DOHH2 (cell line): Measurements from ENCODE around the gene EIF5A2.

Source experiments
- H3F3A ChIP-seq: fragments of 200-600 bp; sonication (generic), shearing (Covaris generic); 2 replicates; pipeline ENCODE4 v1.6.0; 2016; ENCODE audit warnings: antibody characterized with exemption, mild to moderate bottlenecking; ENCODE audit not compliant: control insufficient read depth, insufficient read depth
- H3K27ac ChIP-seq: fragments of 200-600 bp; sonication (generic); 2 replicates; pipeline ENCODE4 v1.5.1; 2014; ENCODE audit warnings: low read depth, mild to moderate bottlenecking, low read length, moderate library complexity
- H3K27me3 ChIP-seq: fragments of 200-600 bp; sonication (generic); 2 replicates; pipeline ENCODE4 v1.6.1; 2014; ENCODE audit warnings: mild to moderate bottlenecking, low read length, mixed read lengths; ENCODE audit not compliant: control insufficient read depth
- H3K36me3 ChIP-seq: fragments of 200-600 bp; sonication (generic); 2 replicates; pipeline ENCODE4 v1.6.1; 2014; ENCODE audit warnings: mild to moderate bottlenecking, low read length, moderate library complexity, mixed read lengths; ENCODE audit not compliant: control insufficient read depth
- H3K4me1 ChIP-seq: fragments of 200-600 bp; sonication (generic); 2 replicates; pipeline ENCODE4 v1.6.1; 2014; ENCODE audit warnings: mild to moderate bottlenecking, low read length, mixed read lengths; ENCODE audit not compliant: control insufficient read depth
- H3K4me2 ChIP-seq: fragments of 200-600 bp; sonication (generic); 2 replicates; pipeline ENCODE4 v1.6.0; 2014; ENCODE audit warnings: mild to moderate bottlenecking, low read length, moderate library complexity
- H3K4me3 ChIP-seq: fragments of 200-600 bp; sonication (generic); 2 replicates; pipeline ENCODE4 v1.5.1; 2014; ENCODE audit warnings: mild to moderate bottlenecking, low read length, mixed read lengths
- H3K79me2 ChIP-seq: fragments of 200-600 bp; sonication (generic); 2 replicates; pipeline ENCODE4 v1.6.1; 2014; ENCODE audit warnings: mild to moderate bottlenecking, low read length, mixed read lengths; ENCODE audit not compliant: control insufficient read depth
- H3K9me2 ChIP-seq: fragments of 200-600 bp; sonication (generic); replicated peaks from 2 replicates; pipeline ENCODE4 v1.6.1; 2014; ENCODE audit warnings: mild to moderate bottlenecking, low read length, mixed read lengths; ENCODE audit not compliant: control insufficient read depth
- H3K9me3 ChIP-seq: fragments of 200-600 bp; sonication (generic); 2 replicates; pipeline ENCODE4 v1.6.1; 2014; ENCODE audit warnings: antibody characterized with exemption, low read length, mixed read lengths; ENCODE audit not compliant: control insufficient read depth, insufficient read depth
- H4K20me1 ChIP-seq: fragments of 200-600 bp; sonication (generic); 2 replicates; pipeline ENCODE4 v1.6.0; 2014; ENCODE audit warnings: low read depth, mild to moderate bottlenecking, antibody characterized with exemption, low read length, moderate library complexity; ENCODE audit not compliant: control insufficient read depth, insufficient read depth
- CTCF ChIP-seq: fragments of 200-600 bp; sonication (generic); IDR thresholded peaks from one replicate; pipeline ENCODE4 v1.5.1; 2014; ENCODE audit warnings: antibody characterized with exemption, mild to moderate bottlenecking, low read depth, low read length; ENCODE audit not compliant: poor library complexity, severe bottlenecking
- EZH2phosphoT487 ChIP-seq: fragments of 200-600 bp; sonication (generic); IDR thresholded peaks from 2 replicates; pipeline ENCODE4 v1.6.1; 2017; ENCODE audit warnings: borderline replicate concordance, mild to moderate bottlenecking, antibody characterized with exemption, low read length, moderate library complexity, mixed read lengths

EIF5A2 gene

GRCh38 chr3:170839518-170840100 lies 68.8 kb downstream of the EIF5A2 start:
- Histone ChIP-seq H3K79me2 (no peaks in the 10 kb centered on the region), H3K4me1 (no peaks in the 10 kb centered on the region), H4K20me1 (no peaks in the 10 kb centered on the region), H3K9me3 (no peaks in the 10 kb centered on the region; the same call in 1 of the 2 replicates), H3K27ac (no peak overlapping the region), H3K4me3 (no peak overlapping the region), H3K4me2 (no peak overlapping the region), H3F3A (no peaks in the 10 kb centered on the region), H3K27me3 (peaks cover 30% of the 10 kb centered on the region), H3K9me2 (no peaks in the 10 kb centered on the region), H3K36me3 (no peaks in the 10 kb centered on the region)
- TF ChIP-seq EZH2phosphoT487 (no peak), CTCF (no peak)
